ENCODE data around the gene TTR.
A peak's percentile ranks its signal among the peaks of the same experiment; 100 is the strongest.

Gene TTR

GRCh38 chr18:31578126-31578525 is 13.6 kb upstream of the TTR start:
- DNase-seq (ENCODE audit: insufficient read length, low spot score), result no peak
- no peak for FAIRE-seq

- DNase-seq (ENCODE audit: insufficient read length, low spot score) (no peak), FAIRE-seq (no peak)
These were observed 12.3 kb upstream of the TTR start for GRCh38 chr18:31579375-31579774.

GRCh38 chr18:31581498-31582197 is 10.0 kb upstream of the TTR start:
- FAIRE-seq, result no peak

GRCh38 chr18:31583185-31583854 is 8.4 kb upstream of the TTR start:
- DNase-seq (ENCODE audit: insufficient read length, low spot score), result no peak
- no peak for FAIRE-seq

More at GRCh38 chr18:31581498-31582197, 10.0 kb upstream of the TTR start:
- peak; percentile 48 for DNase-seq (ENCODE audit: insufficient read length, low spot score)

- FAIRE-seq (no peak), DNase-seq (ENCODE audit: insufficient read length, low spot score) (no peak)
These were observed 5.7 kb upstream of the TTR start for GRCh38 chr18:31585991-31586390.

GRCh38 chr18:31586616-31587015 is 5.1 kb upstream of the TTR start:
- FAIRE-seq (no peak), DNase-seq (ENCODE audit: insufficient read length, low spot score) (no peak)

GRCh38 chr18:31587529-31587928 is 4.1 kb upstream of the TTR start:
- FAIRE-seq (no peak), DNase-seq (ENCODE audit: insufficient read length, low spot score) (no peak)

GRCh38 chr18:31590570-31590969 is 1.1 kb upstream of the TTR start:
- FAIRE-seq (no peak), DNase-seq (ENCODE audit: insufficient read length, low spot score) (no peak)

GRCh38 chr18:31591113-31591512 is 564 bp upstream of the TTR start:
- FAIRE-seq (no peak), DNase-seq (ENCODE audit: insufficient read length, low spot score) (no peak)

GRCh38 chr18:31592506-31593157 is 955 bp downstream of the TTR start:
- no peak for DNase-seq (ENCODE audit: insufficient read length, low spot score)
- FAIRE-seq, result no peak

GRCh38 chr18:31595121-31595771 is 3.6 kb downstream of the TTR start:
- FAIRE-seq, result no peak
- no peak for DNase-seq (ENCODE audit: insufficient read length, low spot score)

GRCh38 chr18:31596081-31596872 is 4.6 kb downstream of the TTR start:
- DNase-seq (ENCODE audit: insufficient read length, low spot score) (no peak), FAIRE-seq (no peak)

GRCh38 chr18:31598021-31598805 is 6.5 kb downstream of the TTR start:
- no peak for FAIRE-seq
- DNase-seq (ENCODE audit: insufficient read length, low spot score), result no peak

- DNase-seq (ENCODE audit: insufficient read length, low spot score) (no peak), FAIRE-seq (no peak)
These were observed 11.6 kb downstream of the TTR start for GRCh38 chr18:31603315-31603714.

- DNase-seq (ENCODE audit: insufficient read length, low spot score) (no peak), FAIRE-seq (no peak)
These were observed 14.6 kb downstream of the TTR start for GRCh38 chr18:31606265-31606664.

- FAIRE-seq (no peak), DNase-seq (ENCODE audit: insufficient read length, low spot score) (no peak)
These were observed 15.7 kb downstream of the TTR start for GRCh38 chr18:31607384-31607783.

GRCh38 chr18:31609886-31610285 is 18.2 kb downstream of the TTR start:
- DNase-seq (ENCODE audit: insufficient read length, low spot score), result no peak
- FAIRE-seq, result no peak

GRCh38 chr18:31610286-31611205 is 18.9 kb downstream of the TTR start:
- no peak for FAIRE-seq
- DNase-seq (ENCODE audit: insufficient read length, low spot score), result peak; percentile 2

GRCh38 chr18:31611511-31611910 is 19.8 kb downstream of the TTR start:
- DNase-seq (ENCODE audit: insufficient read length, low spot score) (no peak), FAIRE-seq (no peak)
